ENCODE data around the gene ACER1.
"Not testable (repeated sequence)": the region's sequence is repeated elsewhere in the genome, so short reads cannot be mapped to it uniquely, and the experiment has no call there.

The ACER1 gene

DNA sequence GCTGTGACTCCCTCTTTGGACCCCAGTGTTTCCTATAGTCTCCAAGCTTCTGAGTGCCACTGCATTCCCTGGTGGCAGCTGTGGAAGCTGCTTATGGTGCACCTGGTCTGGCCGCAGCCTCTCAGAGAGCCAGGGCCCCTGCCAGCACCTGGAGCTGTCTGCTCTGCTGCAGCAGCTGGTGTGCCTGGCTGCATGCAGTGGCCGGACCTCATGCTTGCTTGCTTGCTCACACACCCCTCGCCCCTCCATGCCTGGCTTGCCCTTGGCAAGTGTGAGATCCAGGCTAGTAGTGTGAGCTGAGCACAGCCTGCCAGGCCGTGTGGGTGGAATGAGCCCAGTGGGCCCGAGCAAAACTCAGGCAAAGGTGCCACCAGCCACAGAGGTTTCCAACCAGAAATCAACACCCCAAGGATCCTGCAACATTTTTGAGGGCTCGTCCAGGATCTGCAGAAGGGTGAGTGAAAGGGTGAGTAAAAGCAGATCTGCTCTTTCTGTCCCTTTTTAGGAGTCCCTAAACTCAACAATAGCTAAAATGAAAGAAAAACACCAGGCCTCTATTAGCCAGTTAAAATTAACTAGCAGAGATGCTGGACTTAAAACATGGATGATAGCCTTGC is 46.0 kb downstream of the ACER1 start:
- DNase-seq (ENCODE audit: low read depth): no peak

DNA sequence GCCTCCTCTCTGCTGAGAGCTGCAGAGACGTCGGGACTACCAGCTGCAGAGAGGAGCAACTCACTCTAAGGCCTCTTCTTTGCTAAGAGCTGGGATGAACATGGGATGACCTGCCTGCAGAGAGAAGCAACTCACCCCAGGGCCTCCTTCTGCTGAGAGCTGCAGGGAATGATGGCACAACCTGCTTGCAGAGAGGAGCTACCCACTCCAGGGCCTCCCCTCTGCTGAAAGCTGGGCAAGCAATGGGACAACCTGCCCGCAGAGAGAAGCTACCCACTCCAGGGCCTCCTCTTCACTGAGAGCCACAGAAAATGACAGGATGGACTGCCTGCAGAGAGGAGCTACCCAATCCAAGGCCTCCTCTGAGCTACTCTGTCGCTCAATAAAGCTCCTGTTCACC is 46.7 kb downstream of the ACER1 start:
- DNase-seq (ENCODE audit: low read depth): no peak

DNA sequence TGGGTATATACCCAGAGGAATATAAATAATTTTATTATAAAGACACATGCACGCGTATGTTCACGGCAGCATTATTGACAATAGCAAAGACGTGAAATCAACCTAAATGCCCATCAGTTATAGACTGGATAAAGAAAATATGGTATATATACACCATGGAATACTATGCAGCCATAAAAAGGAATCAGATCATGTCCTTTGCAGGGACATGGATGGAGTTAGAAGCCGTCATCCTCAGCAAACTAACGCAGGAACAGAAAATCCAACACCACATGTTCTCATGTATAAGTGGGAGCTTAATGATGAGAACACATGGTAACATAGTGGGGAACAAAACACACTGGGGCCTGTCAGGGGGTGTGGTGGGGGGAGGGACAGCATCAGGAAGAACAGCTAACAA is 51.0 kb downstream of the ACER1 start:
- DNase-seq (ENCODE audit: low read depth): not testable (repeated sequence)

DNA sequence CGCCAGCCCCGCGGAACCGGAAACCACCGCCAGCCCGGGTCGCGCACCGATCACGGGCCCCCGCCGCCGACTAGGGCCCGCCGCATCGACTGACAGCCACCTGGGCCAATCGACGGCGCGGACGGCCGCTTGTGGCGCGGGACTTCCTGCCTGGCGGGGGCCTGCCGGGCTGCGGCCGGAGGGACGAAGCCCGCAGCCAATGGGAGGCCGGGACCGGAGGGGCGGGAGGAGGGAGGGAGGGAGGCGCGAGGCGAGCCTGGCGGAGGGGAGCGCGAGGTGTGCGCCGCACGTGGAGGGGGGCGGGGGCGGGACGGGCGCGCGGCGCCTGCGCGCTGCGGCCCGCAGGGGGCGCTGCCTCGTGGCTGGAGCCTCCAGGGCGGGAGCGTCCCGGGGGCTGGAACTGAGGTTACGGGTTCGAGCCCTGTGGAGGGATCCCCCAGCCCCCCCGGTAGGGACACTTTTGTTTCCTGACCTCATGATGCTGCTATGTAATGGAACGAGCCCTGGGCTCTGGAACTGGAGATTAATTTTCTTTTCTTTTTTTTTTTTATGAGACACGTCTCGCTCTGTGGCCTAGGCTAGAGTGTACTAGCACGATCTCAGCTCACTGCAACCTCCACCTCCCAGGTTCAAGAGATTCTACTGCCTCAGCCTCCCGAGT is 53.4 kb downstream of the ACER1 start, which contains the start of gene MLLT1:
TSS of gene MLLT1 (minus strand) at position 45 of the 661 bp plus-strand sequence. CDS start 191 bp downstream, outside the sequence.
- peak; percentile 97 for DNase-seq (ENCODE audit: low read depth)

DNA sequence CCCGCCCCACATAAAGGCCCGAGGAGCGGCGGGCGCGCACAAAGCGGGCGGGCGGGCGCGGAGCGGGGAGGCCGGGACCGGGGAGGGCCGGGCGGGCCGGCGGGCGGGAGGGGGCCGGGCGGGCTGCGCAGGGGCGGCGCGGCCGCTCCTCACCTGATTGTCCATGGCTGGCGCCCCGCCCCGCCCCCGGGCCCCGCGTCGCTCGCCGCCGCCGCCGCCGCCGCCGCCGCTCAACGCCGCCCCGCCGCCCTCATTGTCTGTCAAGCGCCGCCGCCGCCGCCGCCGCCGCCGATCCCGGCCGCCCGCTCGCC is 53.8 kb downstream of the ACER1 start:
- DNase-seq (ENCODE audit: low read depth): no peak

DNA sequence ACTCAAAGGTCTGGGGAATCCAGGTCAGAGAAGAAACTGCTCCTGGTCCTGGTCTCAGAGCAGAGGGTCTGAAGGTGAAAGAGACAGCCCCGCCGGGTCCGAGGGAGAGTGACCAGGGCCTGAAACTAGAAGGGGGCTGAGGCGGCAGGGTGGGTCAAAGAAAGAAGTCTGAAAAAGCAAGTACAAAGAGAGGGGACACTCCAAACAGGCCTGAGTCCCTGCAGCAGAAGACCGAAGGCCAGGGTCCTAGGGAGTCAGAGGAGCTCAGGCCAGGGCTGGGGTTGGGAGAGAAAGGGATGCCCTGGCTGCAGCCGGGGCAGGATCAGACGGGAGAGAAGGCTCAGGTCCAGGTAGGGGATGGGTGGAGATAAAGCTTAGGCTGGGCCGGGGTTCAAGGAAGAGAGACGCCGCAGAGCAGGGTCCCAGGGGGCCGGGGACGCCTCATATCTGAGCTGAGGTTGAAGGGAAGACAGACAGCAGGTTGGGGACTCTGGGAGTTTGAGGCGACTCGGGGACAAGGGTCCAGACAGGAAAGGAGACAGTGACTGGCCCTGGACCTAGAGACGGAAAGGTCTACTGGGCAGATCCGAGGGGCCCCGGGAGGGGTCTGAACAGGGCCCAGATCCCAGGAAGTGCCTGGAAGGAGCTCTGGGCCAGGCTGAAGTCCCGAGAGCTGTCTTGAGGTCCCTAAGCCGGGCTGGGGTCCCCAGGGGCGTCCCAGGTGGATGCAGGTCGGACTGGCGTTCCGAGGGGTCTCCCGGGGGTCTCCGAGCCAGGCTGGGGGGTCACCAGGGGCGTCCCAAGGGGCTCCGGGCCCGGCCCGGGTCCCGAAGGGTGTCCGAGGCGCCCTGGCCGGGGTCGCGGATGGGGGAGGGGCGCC is 54.4 kb downstream of the ACER1 start:
- DNase-seq (ENCODE audit: low read depth): no peak

DNA sequence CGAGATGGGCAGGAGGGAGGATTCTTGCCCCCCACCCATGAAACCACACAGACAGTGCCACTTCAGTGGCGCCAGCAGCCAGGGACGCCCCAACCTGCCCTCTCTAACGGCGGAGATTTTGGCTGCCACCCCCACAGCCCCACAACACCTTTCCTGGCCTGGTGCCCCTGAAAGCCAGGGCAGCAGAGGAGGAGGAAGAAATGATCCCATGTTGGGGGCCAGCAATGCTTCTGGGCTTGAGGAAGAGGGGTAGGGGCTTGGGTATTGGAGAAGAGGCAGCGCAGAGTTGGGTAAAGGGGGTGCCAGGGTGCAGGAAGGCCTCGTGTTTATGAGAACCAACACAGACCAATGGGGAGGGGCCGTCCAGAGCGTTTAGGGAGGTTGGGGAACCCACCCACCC is 55.4 kb downstream of the ACER1 start:
- no peak for DNase-seq (ENCODE audit: low read depth)

DNA sequence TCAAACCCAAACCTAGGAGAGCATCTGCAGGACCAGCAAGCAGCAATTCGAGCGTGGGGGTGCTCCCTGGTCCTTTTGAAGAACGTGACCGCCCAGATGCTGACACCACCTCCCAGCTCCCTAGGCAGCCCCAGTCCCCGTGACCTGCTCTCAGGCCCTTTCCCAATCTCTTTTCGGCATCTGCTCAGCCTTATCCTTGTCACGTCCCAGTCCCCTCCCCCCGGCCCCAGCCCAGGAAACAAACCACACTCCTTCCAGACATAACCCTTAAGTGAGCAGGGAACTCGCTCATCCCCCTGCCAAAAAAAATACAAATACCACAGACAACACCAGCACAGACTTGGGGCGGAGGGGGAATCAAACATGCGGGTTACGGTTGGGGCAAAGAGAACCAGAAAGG is 57.0 kb downstream of the ACER1 start:
- no peak for DNase-seq (ENCODE audit: low read depth)

DNA sequence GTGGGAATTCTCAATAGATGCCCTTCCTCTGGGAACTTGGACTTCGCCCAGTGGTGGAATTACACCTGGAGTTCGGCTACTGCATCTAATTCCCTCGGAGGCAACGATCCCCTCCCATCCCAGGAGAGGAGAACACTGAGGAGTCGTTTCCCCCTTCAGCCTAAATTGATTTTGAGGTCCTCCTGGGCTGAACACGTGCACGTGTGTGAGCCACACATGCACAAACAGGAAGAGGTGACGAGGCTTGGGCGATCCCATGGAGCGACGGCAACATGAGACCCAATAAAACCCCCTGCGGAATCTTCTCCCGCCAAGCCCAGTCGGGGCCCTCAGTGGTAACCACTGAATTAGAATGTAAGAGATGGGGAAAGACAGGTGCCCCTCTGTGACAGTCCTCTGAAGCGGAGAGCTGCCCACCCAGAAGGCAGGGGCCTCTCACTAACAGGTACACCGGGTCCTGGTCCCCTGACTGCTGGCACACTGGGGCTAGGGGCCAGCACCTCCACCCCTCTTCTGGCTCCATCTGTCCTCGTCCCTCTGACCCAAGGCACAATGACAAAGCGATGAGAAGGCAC is 58.2 kb downstream of the ACER1 start:
- DNase-seq (ENCODE audit: low read depth): no peak

DNA sequence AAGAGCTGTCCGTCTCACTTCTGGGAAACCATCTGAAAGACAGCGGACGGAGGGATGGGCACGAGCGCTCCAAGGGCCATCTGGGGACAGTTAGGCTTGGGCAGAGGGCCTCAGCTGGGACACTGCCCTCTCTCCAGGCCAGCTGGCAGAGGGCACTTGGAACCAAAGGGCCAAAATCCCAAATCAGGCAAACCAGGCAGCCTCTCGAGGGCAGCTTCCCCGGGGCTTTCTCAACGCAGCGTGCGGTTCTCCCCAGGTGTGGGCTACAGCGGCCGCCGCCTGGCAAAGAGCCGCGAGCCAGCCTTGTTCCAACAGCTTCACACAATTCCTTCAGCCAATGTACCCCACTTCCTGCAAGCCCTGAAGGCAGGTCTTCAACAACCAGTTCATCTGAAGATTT is 58.7 kb downstream of the ACER1 start:
- no peak for DNase-seq (ENCODE audit: low read depth)

DNA sequence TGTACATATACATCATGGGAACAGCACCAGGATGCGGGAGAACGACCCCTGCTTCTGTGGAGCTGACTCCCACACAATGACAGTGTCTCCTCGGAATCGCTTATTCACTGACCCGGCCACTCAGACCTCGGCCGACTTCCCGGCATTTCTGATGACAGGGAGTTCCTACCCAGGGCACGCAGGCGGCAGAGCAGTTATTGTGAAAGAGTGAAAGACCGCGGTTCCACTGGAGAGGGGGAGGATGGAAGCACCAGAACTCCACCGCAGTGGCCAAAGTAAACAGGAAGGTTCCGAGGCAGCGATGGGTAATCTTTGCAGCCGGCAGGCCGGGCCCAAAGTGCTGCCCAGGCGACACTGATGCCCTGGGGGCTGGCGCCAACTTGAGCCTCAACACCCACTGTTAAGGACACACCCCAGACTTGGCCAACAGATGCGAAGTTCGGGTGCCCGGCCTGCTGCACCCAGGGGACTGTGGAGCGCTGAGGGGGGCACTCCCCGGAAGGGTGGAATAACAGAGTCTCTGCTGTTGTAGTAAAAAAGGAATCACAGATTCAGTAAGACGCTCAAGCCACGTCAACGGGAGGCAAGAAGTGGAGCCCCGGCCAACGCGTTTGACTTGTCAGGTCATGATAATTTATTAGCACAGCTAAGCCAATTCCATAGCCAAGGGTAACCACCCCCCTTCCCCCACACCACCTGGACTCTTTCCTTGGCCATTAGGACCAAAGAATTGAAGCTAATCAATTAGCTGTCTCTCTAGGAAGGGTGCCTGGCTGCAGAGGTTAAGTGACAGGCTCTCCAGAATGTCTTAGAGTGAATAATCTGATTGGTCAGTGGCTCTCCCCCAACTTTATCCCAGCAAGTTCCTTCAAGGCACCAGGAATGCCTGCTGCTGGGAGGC is 59.5 kb downstream of the ACER1 start:
- no peak for DNase-seq (ENCODE audit: low read depth)

DNA sequence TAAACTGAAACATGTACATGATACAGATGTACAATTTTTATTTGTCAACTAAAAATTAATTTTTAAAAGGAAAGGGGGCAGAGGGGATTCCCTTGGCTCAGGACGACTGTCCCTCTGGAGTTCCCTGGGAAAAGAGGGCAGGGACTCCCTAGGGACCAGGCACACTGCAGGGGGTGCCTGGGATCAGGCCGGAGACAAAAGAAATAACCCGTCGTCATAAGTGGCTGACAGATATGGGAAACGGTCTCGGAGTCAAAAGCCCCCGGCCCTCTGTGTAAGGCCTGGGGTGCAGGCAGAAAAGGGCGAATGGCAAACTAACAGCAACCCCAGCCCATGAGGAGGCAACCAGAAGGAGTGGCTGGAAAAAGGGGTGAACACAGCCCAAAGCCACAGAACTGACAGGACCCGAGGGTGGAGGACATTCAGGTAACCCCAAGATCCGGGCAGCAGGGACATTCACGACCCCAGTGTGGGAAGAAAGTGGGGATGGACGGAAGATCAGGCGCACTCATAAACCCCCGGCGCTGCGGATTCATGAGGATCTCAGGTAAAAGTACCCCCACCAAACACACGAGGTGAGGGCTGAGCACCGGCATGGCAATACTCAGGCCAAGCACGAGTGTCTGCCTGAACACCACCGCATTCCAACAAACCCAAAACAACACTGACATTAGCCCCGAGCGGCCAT is 60.4 kb downstream of the ACER1 start:
- no peak for DNase-seq (ENCODE audit: low read depth)

DNA sequence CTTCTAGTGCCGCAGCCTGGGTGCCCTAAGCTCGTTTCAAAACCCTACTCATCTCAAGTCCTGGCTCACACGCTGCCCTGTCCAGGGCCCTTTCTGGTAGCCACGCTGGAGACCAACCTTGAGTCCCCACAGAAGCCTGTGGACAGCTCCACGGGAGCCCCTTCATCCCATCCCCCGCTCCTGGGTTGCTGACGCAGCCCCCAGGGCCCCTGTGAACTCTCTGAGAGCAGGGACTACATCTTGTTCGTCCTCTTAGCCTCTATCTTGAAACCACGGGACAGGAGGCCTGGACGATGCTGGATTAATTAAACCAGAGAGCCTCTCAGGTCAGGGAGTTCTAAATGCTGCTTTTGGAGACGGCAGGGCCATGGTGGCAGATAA is 61.0 kb downstream of the ACER1 start:
- DNase-seq (ENCODE audit: low read depth): no peak

DNA sequence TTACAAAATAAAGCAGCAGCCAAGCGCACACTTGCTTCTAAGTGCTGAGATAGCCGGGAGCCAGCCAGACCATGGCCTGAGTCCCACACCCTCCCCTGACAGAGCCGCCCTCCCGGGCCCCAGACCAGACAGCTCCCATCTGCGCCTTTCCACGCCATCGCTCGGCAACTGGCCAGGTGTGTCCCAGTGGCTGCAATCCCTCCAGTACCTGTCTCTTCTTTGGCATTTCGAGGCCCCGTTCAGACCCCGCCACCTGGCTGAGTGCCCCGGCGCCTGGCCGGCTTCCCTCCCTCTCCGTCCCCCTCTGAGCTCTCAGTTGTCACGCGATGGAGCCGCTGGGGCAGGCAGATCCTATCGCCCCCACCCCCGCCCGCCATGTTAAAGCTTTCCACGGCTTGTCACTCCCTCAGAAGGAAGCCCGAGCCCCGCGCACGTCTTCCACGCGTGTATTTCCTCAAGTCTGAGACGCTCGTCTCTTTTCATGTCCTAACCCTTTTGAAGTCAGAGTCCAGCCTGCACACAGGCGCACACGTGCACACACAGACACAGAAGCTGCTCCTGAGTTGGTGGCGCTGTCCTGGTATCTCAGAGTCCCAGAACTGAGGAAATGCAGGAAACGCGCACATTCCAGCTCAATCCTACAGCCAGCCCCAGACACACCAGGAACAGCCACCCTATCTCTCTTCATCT is 61.5 kb downstream of the ACER1 start:
- DNase-seq (ENCODE audit: low read depth): no peak

DNA sequence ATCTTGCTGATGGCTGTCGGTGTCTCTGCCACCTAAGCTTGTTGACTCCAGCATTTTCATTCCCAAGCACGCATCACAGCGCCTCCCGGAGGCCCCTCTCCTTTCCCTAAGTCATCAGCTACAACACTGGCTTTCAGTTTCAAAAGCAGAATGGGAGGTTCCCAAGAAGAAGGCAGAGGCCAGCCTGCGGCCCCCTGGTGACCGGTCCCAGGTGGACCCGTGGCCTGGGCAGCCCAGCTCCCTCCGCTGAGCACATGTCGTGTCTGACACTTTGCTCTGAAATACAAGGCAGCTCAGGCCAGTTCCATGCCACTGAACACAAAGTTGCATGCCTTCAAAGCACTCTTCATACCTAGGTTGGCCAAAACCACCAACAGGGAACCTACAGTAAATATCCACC is 62.2 kb downstream of the ACER1 start:
- no peak for DNase-seq (ENCODE audit: low read depth)

DNA sequence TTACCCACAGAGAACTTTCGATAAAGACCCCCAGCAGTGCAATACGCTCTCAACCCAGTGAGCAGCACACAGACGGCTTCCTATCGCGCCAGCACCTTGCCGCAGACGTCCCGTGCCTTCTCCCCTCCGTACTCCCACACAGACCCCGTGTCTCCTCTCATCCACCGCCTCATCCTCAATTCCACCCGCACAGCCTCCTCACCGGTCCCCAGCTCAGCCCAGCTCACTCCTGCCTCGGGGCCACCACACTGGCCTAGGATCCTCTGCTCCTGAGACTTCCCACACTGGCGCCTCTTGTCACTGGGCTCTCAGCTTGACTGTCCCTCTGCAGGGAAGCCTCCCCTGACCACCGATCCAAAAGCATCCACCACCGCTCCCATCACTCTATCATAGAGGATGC is 62.6 kb downstream of the ACER1 start:
- DNase-seq (ENCODE audit: low read depth): no peak

DNA sequence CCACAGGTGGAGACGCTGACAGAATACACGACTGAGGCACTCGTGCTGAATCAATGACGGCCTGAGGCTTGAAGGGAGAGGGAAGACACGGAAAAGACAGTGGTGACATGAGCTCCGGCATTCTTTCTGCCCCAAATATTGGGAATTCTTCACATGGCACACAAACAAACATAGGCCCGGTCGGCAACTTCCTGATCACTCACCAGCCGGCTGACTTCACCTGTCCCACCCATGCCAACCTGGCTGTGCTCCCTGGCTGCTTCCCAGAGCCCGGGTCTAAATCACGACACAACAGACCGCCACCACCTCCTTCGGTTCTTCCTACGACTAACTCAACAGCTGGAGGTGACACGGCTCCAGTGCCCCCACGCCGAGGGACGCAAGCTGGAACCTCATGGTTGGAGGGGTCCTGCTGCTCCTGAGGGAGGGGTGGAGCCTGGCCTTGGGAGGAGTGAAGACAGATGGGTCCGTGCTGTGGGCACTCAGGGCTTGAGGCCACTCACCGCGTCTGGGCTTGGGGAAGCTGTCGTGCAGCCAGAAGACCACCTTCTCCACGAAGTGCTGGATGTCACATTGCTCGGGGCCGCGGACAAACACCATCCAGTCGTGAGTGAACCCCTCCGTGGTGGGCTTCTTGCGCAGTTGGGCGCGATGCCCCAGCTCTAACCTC is 63.2 kb downstream of the ACER1 start:
- DNase-seq (ENCODE audit: low read depth): no peak

DNA sequence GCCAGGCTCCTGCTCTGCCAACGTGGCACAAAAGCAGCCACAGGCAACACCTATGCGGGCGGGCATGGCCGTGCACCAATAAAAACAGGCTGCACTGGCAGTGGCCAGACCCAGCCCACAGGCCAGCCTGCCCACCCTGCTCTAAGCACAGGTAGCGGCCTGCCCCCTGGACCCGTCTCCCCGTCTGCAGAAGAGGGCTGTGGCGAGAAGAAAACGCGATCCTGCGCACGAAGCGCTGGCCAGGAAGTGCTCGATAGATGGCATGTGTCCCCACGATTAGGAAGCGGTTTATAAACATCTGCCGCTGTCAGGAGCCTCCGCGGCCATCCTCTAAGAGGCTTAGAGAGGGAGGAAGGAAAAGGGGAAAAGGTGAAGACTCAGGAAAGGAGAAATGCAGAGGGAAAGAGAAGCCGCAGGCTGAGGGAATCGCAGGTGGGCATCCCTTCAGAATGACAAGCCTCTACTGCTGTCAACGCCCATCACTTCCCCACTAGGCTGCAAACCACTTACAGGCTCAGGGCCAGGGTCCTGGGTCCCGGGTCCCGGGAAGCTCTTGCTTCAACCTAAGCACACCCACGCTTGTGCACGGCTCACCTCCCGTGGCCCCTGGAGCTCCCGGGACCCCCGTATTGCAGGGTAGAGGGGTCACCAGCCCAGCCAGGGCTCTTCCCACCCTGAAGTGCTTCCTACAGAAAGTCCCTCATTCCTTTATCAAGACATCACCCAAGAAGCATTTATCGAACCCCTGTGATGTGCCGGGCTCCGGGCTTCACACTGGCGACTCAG is 64.1 kb downstream of the ACER1 start:
- no peak for DNase-seq (ENCODE audit: low read depth)

DNA sequence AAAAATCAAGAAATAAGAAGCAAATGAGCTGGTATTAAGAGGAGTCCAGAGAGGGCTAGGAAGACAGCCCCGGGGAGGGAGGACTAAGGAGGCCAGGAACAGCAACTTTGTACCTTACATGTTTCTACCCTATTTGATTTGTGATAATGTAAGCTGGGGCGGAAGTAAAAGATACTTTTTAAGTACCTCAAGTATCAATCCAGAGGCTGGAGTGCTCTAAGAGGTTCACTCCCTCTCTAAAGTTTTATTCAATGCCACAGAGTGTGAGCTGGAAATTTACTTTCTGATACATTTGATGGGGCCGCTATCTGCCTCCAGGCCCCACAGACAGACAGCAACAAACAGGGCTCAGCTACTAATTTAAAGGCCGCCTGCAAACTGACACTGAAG is 65.0 kb downstream of the ACER1 start:
- no peak for DNase-seq (ENCODE audit: low read depth)
